ENCODE data around the gene DCK. TPM values are rescaled to one million over a fixed set of nuclear protein-coding genes. Genes with fewer than 3 reads are reported as not detected.

The DCK gene
- total RNA-seq, 1 experiment from 2014 or later: 12.9 TPM

GRCh38 chr4:70984106-70984505 is 9.3 kb upstream of the DCK start:
- Mint-ChIP-seq H3K9me3 (ENCODE audit: low read depth, unreplicated experiment) (no peaks in the 10 kb centered on the region), H3K4me1 (ENCODE audit: low read depth, unreplicated experiment) (no peaks in the 10 kb centered on the region), H3K27me3 (ENCODE audit: unreplicated experiment) (no peaks in the 10 kb centered on the region), H3K27ac (ENCODE audit: unreplicated experiment) (no peak overlapping the region), H3K36me3 (ENCODE audit: insufficient read depth, unreplicated experiment) (no peaks in the 10 kb centered on the region), H3K4me3 (ENCODE audit: low read depth, unreplicated experiment) (no peak overlapping the region)
- BruUV-seq (replicated peaks): no TSS peak
- CTCF ChIA-PET: interaction anchor here (0.6 kb wide), 1 partner anchor 740 kb away, joined by 6 read pairs; no protein-coding TSS in a partner anchor
- intact Hi-C loops (cut with micrococcal nuclease; ENCODE audit: unreplicated experiment): no loop called here
- no peak for TF ChIP-seq CTCF (IDR thresholded peaks at IDR 0.05; ENCODE audit: unreplicated experiment)
- no peak for DNase-seq

GRCh38 chr4:70984589-70984988 is 8.9 kb upstream of the DCK start:
- no peaks in the 10 kb centered on the region for H3K4me1 Mint-ChIP-seq (ENCODE audit: low read depth, unreplicated experiment)
- no peak overlapping the region for H3K4me3 Mint-ChIP-seq (ENCODE audit: low read depth, unreplicated experiment)
- H3K9me3 Mint-ChIP-seq (ENCODE audit: low read depth, unreplicated experiment): no peaks in the 10 kb centered on the region
- TF ChIP-seq CTCF (IDR thresholded peaks at IDR 0.05; ENCODE audit: unreplicated experiment): no peak
- no peaks in the 10 kb centered on the region for H3K36me3 Mint-ChIP-seq (ENCODE audit: insufficient read depth, unreplicated experiment)
- H3K27me3 Mint-ChIP-seq (ENCODE audit: unreplicated experiment): no peaks in the 10 kb centered on the region
- H3K27ac Mint-ChIP-seq (ENCODE audit: unreplicated experiment): no peak overlapping the region
- DNase-seq: no peak
- BruUV-seq (replicated peaks): no TSS peak
- CTCF ChIA-PET: interaction anchor here (0.6 kb wide), 1 partner anchor 740 kb away, joined by 6 read pairs; no protein-coding TSS in a partner anchor
- intact Hi-C loops (cut with micrococcal nuclease; ENCODE audit: unreplicated experiment): no loop called here

GRCh38 chr4:70991596-70991995 is 1.9 kb upstream of the DCK start:
- CTCF ChIA-PET: no interaction called here
- Mint-ChIP-seq H3K4me3 (ENCODE audit: low read depth, unreplicated experiment) (no peak overlapping the region), H3K27me3 (ENCODE audit: unreplicated experiment) (no peaks in the 10 kb centered on the region), H3K27ac (ENCODE audit: unreplicated experiment) (no peak overlapping the region), H3K9me3 (ENCODE audit: low read depth, unreplicated experiment) (no peaks in the 10 kb centered on the region), H3K36me3 (ENCODE audit: insufficient read depth, unreplicated experiment) (peaks cover 21% of the 10 kb centered on the region), H3K4me1 (ENCODE audit: low read depth, unreplicated experiment) (peaks cover 19% of the 10 kb centered on the region)
- TF ChIP-seq CTCF (IDR thresholded peaks at IDR 0.05; ENCODE audit: unreplicated experiment): no peak
- DNase-seq: no peak
- intact Hi-C loops (cut with micrococcal nuclease; ENCODE audit: unreplicated experiment): no loop called here
- no TSS peak for BruUV-seq (replicated peaks)

- TF ChIP-seq CTCF (IDR thresholded peaks at IDR 0.05; ENCODE audit: unreplicated experiment): no peak
- Mint-ChIP-seq H3K36me3 (ENCODE audit: insufficient read depth, unreplicated experiment) (peaks cover 21% of the 10 kb centered on the region), H3K9me3 (ENCODE audit: low read depth, unreplicated experiment) (no peaks in the 10 kb centered on the region), H3K4me1 (ENCODE audit: low read depth, unreplicated experiment) (peaks cover 25% of the 10 kb centered on the region), H3K27me3 (ENCODE audit: unreplicated experiment) (no peaks in the 10 kb centered on the region), H3K4me3 (ENCODE audit: low read depth, unreplicated experiment) (peak overlapping the region; percentile 78), H3K27ac (ENCODE audit: unreplicated experiment) (no peak overlapping the region)
- DNase-seq: no peak
- BruUV-seq (replicated peaks): no TSS peak
- CTCF ChIA-PET: interaction anchor here (1.6 kb wide), 1 partner anchor 18 kb away, joined by 3 read pairs; no protein-coding TSS in a partner anchor
- intact Hi-C loops (cut with micrococcal nuclease; ENCODE audit: unreplicated experiment): no loop called here
Observed at GRCh38 chr4:70992391-70992881, 1.0 kb upstream of the DCK start.
